DMS114 treated with DMSO at 0.1 percent for 48 hours (cell line): ENCODE measurements around the gene ZEB2.

Experiments
- DNase-seq: peaks from one replicate; lab custom pipeline; 2025; ENCODE audit not compliant: unreplicated experiment; lab: John Stamatoyannopoulos, UW

Gene ZEB2

DNA sequence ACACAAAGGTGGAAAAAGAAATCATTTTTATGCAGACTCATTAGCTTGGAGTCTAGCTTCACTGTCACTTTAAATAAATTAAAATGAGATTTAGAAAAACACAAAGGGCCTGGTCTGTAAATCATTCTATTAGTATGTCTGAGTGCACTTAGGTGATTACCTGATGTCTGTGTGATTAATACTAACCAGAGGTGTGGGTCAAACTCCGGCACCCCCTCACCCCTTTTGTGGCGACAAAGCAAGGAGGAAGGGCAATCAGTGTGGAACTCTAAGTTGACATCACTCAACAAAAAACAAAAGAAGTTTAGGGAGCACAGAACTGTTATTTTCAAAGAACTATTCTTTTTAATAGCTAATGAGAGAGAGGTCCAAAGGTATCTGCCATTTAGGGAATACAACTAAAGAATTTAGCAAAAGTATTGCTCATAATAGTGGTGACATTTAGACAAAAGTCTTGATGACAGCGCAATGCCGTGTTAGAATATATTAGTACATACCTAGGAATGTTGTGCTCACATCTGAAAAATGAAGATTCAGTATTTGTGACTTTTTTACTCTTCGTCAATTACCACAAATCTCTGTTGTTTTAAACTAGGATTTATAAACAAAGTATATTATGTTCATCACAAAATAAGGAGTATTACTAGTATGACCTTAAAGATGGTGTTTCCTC, 66.3 kb downstream of the ZEB2 start:
- no peak for DNase-seq

DNA sequence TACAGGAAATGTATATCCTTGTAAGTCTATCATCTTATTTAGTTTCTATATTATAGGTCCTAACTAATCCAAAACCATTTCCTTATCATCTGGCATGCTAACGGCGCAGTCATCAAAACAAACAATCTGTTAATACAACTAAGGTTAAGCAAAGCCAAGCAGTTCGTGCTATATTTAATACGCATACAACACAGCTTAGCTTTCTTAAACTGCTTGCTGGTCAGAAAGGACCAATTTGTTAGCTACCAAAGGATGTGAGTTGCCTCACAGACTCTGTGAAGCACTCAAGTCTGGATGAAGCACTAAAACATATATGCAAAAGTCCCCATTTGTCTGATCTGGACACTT, 67.0 kb downstream of the ZEB2 start:
- DNase-seq = no peak

DNA sequence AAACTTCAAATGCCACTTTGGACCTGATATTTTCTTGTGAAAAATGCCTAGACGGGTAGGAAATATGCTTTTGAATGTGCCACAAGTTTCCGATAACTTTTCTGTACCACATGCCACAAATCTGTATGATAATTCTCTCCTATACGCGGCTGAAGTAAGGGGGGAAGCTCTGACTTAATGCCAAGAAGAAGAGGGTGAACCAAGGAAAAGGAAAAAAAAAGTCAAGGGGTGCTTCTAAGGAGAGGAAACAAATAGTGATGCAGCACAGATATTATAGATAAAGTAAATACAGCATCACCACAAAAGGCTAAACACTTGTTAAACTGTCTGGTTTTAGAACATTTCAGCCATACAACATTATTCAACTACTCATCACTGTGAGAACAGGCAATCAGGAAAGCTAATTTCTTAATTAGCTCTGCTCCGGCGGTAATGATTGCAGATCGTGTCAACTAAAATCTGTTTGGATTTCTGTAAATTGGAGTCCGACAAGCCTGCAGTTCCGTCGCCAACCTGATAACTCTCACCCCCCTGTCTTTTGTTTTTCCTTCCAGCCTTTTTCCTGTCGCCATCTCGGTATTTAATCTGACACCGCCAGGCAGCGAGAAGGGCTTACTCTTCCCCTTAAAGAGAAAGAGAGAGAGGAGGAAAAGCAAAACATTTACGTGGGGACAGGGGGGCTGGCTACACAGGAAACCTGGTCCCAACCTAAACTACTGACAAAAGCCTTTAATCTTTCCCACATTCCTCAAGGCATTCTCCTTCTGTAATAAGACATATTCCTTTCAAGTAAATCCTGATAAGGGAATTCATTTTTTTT, 67.5 kb downstream of the ZEB2 start:
- no peak for DNase-seq

DNA sequence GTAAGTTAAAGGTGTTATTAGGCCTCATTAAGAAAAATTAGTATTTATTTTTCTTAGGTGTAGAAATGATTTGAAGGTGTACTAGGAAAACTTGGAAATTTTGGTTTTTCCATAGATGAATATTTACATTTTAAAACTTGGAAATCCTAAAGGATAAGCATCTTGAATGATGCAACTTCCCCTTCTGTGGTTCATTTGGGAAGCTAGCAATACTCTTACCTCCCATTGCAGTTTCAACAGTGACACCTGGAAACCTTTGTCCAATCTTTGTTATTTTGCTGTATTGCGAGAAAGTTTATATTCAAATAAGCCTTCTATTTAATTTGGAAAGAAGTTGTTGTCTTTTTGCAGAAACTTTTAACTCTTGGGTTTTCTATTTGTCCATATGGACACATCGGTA, 68.5 kb downstream of the ZEB2 start:
- no peak for DNase-seq

DNA sequence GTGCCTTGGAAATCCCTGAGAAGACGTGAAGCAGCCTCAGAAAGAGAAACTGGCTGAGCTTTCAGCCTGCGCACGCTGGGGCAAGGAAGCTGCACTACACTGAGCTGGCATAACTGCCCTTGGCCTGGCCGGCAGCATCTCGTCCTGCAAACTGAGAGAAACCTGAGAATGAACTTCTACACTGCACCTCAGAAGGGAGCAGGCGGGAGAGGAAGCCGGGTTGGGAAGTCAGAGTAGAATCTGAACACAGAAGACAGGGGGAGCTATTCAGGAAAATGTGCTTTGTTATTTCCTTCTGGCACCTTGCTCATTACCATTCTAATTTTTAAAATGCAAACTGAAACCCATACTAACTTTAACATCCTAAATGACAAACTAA, 70.9 kb downstream of the ZEB2 start:
- no peak for DNase-seq

DNA sequence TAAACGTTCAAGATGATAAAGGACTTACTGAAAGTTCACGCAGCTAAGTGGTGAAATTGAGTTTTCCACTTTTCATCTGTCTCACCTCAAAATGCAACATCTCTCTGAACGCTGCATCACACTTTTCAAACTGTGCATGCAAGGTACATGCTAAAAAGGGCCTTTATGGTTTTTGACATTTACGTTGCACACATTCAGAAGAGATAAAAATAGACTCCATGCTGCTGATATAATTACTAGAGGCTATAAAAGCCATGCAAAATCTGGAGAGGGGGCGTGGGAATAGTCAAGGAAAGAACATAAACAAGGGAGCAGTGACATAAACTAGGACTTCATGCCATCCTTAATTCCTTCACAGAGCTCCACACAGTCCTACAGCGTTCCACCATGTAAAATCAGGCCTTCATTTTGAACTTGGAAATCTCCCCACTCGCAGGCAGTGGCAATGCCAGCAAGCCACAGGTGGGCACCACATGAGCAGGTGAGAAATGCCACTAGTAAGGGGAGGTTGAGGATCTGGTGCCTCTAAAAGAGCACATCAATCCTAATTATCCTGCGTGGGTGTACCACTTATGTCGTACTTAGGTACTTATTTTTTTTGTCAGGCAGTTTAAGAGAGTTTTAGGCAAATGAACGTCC, 71.4 kb downstream of the ZEB2 start:
- no peak for DNase-seq

DNA sequence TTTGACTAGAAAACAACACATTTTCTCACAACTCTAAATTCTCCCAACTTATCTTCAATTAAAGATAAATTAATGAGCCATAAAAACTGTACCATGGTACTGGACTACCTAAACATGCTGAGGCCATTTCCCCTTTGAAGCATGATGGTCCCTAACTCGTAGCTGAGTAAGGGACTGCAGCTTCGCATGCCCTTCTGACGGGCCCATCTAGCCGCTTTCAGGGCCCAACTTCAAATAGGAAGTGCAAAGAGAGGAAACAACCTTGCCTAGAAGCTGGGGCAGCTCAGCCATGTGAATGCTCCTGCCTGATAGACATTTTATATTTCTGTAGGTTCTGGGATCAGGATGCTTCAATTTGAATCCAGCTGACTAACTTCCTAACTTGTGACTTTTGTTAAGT, 72.4 kb downstream of the ZEB2 start:
- DNase-seq = no peak

DNA sequence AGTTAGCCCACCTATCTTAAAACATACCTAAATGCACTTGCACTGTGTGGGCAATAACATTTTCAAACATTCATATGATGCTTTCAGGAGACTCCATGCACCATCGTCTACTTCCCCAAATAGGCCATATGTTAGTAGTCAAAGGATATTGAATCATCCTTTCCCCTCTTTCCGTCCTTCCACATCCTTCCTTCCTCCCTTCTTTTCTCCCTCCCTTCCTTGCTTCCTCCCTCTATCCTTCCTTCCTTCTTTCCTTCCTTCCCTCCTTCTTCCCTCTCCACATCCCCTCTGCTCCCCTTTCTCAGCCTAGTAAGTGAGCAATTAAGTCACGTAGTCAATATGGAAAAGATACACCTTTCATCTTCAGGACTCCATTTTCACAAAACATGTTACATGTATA, 73.8 kb downstream of the ZEB2 start:
- DNase-seq = no peak

DNA sequence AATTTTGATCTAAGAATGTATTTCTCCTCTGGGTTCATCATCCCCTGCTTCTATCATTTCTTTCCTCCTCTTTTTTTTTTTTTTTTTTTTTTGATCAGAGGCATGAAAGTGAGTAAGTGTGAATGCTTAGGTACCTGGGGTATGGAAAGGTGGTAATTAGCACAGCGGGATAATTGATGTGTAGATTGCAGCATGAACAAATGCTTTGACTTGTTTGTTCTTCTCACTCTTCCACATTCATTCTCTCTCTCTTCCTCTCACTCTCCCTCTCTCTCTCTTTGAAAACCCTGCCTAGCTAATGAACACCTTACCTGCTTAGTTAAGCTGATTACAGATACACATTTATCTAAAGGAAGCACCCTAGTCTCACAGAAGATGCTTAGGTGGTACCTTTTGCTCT, 74.7 kb downstream of the ZEB2 start:
- DNase-seq = no peak

DNA sequence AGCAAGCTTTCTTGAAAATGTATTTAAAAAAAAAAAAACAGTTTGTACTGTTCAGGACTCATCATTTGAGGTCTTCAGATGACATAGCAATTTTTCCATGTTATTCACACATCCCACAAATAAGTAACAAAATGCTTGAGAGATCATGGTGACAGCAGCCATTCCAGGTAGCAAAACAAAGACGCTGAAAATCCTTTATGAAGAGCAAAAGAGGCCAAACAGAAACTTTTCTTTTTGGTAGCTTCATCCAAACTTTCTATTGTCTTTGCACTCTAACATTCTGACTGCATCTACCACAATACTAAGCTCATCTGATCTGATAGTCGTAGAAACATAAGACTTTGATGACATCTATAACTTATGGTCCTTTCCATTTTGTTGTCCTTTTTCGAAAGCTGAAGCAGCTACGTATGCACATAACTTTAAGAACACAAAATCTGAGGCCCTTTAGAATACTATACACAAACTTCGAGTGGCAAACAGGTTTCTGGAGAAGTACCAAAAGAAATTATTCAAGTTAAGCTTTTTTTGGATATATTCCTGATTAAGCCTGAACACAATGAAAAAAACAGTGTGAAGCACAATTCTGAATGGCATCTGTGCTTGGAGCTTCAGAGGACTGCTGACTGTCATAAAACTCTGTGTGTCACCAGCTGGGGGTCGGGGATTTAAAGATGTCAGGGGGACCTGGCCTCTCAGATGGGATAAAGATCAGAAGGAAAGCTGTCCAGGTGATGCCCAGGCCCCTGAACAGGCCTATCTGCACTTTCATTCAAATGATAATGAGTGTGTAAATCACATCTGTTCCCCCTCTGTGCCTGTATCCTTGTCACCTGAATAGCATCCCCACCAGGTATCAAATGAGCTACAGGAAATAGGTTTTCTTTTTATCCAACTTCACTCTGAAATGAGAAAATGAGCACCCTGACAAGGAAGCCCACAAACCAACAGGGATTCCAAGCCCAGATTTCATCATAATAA, 75.8 kb downstream of the ZEB2 start:
- DNase-seq = no peak

DNA sequence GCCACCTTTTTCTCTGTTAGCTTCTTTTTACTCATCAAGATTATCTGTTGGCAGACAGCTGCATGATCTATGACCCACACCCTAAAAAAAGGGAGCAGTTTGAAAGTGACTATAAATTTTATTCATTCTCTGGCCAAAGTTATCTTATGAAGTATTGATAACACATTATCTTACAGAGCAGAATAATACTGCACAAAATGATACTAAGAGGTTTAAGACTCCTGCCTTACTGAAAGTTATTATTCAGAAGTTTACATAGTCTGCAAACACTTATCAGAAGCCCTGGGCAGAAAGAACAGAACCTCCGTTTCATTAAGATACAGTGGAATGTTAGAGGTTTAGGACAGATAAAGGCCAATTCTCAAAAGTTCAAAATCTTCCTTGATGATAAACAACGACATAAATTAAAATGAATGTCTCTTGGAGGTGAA, 78.2 kb downstream of the ZEB2 start:
- no peak for DNase-seq

DNA sequence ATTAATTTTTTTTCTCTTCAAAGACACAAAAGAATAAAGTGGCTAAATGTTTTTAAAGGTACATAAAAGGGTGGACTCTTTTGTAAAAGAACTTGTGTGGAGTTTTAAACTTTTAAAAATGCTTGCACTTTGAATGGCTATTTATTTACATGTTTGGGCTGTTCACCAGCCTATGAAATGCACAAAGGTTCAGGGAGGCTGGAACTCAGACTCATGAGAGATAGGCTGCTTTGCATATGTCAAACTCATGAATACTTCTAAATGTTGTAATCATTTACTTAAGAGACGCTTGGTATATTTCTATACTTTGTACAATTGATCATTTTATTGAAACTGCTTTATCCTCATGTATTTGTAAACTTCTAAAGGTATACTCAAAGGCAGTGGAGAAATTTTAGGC, 79.9 kb downstream of the ZEB2 start:
- DNase-seq = no peak

DNA sequence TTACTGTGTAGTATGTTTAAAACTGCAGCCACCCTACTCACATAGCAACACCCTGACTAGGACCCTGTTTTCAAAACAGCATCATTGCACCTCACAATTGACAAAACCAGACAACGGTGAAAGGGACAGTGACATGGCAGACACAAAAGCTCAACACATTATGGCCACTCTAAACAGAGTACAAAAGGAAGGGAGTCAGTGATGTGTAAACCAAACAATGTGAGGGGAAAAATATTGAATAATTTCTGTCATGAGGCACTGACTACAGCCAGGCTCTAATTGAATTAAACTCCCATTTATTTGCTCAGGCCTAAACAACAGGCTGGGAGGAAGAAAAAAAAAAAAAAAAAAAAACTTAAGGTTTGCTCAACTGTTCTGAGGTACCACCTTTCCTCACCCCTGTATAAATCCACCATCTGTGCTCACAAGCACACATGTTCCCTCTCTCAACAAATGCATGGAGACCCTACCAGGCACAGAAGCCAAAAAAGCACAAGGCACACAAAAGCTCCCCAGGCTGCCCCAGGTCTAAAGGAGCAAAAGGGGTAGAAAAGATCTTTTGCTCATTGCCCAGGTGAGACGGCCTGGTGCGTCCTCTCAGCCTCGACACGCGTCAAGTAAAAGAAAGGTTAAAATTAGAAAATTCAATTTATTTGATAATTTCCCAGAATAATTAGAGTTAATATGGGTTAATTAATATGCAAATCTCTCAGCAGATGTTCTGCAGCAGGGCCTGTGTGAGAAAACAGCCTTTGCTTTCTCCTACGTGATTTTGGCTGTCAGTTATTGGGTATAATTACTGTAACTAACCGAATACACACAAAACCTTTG, 80.9 kb downstream of the ZEB2 start:
- no peak for DNase-seq

DNA sequence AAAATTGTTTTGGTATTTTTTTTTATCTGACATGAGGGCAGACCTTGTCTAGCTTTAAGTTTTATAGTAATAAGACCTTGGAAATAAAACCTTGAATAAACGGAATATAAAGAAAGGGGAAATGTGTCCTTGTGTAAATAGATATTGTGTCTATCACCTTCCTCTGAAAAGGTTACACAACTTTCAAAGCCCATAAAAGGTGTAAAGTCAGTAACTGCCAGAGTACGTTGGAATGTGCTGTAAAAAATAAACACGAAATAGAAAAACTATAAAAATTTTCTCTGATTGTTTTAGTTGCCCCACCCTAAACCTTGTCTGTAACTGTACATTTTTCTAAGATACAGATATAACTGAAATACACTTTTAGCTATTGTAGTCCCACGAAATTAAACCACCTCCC, 82.3 kb downstream of the ZEB2 start:
- DNase-seq = no peak

DNA sequence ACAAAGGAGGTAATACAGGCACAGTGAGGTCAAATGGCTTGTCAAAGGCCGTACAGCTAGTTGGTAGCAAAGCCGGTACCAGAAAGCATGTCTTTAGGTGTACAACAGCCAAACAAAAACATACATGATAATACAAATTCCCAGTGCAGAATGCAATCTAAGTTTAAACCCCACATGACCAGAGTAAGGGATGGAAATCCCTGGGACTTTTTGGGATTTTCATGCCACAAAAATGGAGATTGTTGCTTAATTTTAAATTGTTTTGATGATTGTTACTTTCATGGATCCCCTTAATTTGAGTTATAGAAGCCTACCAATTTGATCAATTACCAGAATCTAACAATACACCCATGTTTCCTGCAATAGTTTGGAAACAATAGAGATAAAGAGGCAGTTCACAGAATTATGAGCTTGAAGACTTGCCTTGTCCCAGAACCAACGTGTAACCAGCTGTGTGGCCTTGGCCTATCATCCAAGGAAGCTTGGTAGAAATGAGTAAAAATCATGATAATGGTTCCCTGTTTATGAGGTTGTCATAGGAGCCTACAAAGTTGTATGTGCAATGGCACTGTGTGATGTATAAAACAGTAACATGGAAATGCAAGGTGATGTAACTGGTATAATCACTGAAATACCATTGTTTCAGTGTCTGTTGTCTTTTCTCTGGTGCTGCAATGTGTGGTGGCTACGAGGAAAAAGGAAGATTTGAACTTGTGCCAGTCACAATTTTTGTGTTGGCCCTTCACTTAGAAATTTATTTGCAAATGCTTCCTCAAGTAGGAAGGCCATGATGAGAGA, 85.3 kb downstream of the ZEB2 start:
- no peak for DNase-seq

DNA sequence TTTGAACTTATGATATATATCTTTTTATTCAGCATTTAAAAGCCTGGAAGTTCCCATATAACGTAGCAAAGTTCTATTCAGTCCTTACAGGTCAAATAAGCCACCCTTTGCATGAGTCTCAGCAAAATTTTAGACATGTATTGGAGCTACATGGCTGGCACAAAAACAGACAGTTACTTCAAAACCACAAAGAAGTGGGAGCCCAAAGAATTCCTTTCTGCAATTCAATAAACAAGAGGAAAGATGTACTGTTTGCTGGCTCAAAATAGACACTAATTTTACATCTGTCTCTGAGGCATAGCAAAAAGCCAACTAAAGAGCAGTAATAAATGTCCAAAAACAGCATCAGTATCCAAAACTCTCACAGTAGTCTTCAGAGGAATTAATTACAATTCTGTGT, 87.0 kb downstream of the ZEB2 start:
- DNase-seq = no peak

DNA sequence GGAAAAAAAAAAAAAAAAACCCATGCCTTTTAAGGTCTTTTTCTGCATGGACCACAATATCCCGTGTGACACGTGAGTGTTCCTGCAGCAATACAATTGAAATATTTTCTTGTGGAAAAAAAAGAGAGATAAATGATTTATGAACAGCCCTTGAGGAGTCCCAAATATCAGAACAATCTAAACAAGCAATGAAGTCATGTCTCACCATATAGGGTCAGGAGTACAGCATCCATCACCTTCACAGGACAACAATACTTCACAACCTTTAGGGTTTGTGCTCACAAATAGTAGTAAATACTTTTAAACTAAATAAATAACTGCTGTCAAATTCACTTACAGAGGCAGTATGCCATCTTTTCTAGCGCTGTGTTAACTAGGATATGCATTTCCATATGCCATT, 87.9 kb downstream of the ZEB2 start:
- DNase-seq = no peak

DNA sequence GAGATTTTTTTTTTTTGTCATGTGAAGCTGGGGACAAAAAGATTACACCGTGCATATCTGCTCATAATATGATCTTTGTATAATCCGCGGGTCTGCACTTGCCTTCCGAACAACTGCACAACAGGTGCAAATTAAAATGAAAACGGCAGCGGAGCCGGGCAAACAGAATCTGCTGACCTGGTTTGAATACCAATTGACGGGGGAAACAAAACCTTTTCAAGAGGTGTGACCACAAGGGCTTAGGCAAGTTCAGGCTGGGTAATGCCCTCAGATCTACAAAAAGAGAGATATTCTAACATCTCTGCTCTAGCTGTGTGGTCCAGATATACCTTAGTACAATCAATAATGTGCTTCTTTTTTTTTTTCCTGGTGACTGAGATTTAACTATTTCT, 88.5 kb downstream of the ZEB2 start:
- DNase-seq = no peak

DNA sequence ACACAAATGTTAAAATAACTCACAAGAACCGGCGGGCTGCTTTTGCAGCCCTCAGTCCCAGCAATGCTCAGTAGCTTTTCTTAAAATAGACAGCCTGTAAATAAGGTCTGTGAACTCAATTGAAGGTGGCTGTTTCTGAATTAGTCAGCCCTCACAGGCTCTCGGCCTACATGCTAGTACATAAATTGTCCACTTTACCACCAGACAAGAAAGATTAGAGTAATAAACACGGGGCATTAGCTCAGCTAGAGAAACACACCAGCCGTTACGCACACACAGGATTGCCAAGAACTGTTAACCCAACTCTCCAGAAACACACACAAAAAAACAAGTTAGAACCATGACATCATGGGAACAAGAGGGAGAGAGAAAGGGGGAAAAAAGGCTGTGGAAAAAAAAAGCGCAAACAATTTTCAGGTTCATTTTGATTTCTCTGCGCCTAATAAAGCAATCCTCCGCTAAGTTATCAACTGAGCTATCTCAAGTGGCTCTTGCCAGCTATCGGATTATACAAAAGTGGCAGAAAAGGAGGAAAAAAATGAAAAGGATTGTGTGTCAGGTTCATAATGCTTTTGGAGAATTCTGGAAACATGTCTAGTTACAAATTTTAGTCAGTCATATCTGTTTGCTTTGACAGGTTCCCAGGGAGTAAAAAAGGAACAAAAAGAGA, 89.1 kb downstream of the ZEB2 start:
- DNase-seq = no peak
